Smooth muscle cell (in vitro differentiated cells): ENCODE results near the gene MSANTD3. TPM values are rescaled to one million over a fixed set of nuclear protein-coding genes. Genes with fewer than 3 reads are reported as not detected.
A peak's percentile ranks its signal among the peaks of the same experiment; 100 is the strongest.

ENCODE experiments used
- DNase-seq: peaks from one replicate; lab custom pipeline; 2025; ENCODE audit not compliant: unreplicated experiment; lab: John Stamatoyannopoulos, UW
- H2AFZ ChIP-seq: fragments of 200-600 bp; sonication (generic); 2 replicates; pipeline ENCODE4 v1.6.0; 2016; ENCODE audit warnings: antibody characterized with exemption, low read depth, mild to moderate bottlenecking
- H3F3A ChIP-seq: fragments of 200-600 bp; sonication (generic); 2 replicates; pipeline ENCODE4 v1.6.0; 2017; ENCODE audit warnings: antibody characterized with exemption, low read depth
- H3K27ac ChIP-seq: fragments of 200-600 bp; sonication (generic); 2 replicates; pipeline ENCODE4 v1.5.1; 2016; ENCODE audit warnings: low read depth, mild to moderate bottlenecking
- H3K27me3 ChIP-seq: fragments of 200-600 bp; sonication (generic); 2 replicates; pipeline ENCODE4 v1.6.1; 2016; ENCODE audit warnings: low read depth, mild to moderate bottlenecking
- H3K36me3 ChIP-seq: fragments of 200-600 bp; sonication (generic); 2 replicates; pipeline ENCODE4 v1.5.1; 2016; ENCODE audit warnings: low read depth
- H3K4me1 ChIP-seq: fragments of 200-600 bp; sonication (generic); 2 replicates; pipeline ENCODE4 v1.5.1; 2016; ENCODE audit warnings: low read depth
- H3K4me2 ChIP-seq: fragments of 200-600 bp; sonication (generic); 2 replicates; pipeline ENCODE4 v1.6.0; 2016; ENCODE audit warnings: mild to moderate bottlenecking
- H3K4me3 ChIP-seq: fragments of 200-600 bp; sonication (generic); 2 replicates; pipeline ENCODE4 v1.5.1; 2016; ENCODE audit warnings: mild to moderate bottlenecking
- H3K79me2 ChIP-seq: fragments of 200-600 bp; sonication (generic); 2 replicates; pipeline ENCODE4 v1.6.0; 2016; ENCODE audit warnings: low read depth, mild to moderate bottlenecking
- H3K9ac ChIP-seq: fragments of 200-600 bp; sonication (generic); 2 replicates; pipeline ENCODE4 v1.6.0; 2016; ENCODE audit warnings: low read depth
- H3K9me3 ChIP-seq: fragments of 200-600 bp; sonication (generic); replicated peaks from 2 replicates; pipeline ENCODE4 v1.5.1; 2016; ENCODE audit warnings: low read depth
- H4K20me1 ChIP-seq: fragments of 200-600 bp; sonication (generic); 2 replicates; pipeline ENCODE4 v1.6.0; 2016; ENCODE audit warnings: low read depth
- CTCF ChIP-seq: fragments of 200-600 bp; sonication (generic); IDR thresholded peaks from 2 replicates; pipeline ENCODE4 v1.5.1; 2017; ENCODE audit warnings: borderline replicate concordance, mild to moderate bottlenecking, antibody characterized with exemption; ENCODE audit not compliant: insufficient read depth, poor library complexity, severe bottlenecking
- WGBS: methylation state at CpG from one replicate; pipeline ENCODE4 v1.1.7; 2016; ENCODE audit warnings: low lambda C conversion rate; 5-methylcytosine and 5-hydroxymethylcytosine counted together
- polyA plus RNA-seq: library from polyadenylated mRNA; unstranded; fragments of >200 nt; fragmentation: Nextera tagmentation; extraction: Ambion mirVana; gene quantifications from 2 replicates; pipeline ENCODE4 v1.2.1, GENCODE V29; 2016
- total RNA-seq: library from RNA; depleted of rRNA; stranded (reverse); fragments of >200 nt; gene quantifications from 2 replicates; pipeline ENCODE4 v1.2.3, GENCODE V29; 2014

The MSANTD3 gene
- total and polyA plus RNA-seq, 2 experiments from 2014 or later, result 40.4 to 49.1 TPM

GRCh38 chr9:100443781-100444768, 17.1 kb downstream of the MSANTD3 start:
- H3K27me3 ChIP-seq, result no peaks in the 10 kb centered on the region
- TF ChIP-seq CTCF, result no peak
- no peak for DNase-seq
- peaks cover 97% of the 10 kb centered on the region for H4K20me1 ChIP-seq
- 53% methylated on average over 4 of the region's 4 CpGs for WGBS
- H3K4me1 ChIP-seq, result peaks cover 4% of the 10 kb centered on the region
- no peaks in the 10 kb centered on the region for H3F3A ChIP-seq
- H3K79me2 ChIP-seq, result peaks cover 84% of the 10 kb centered on the region
- H2AFZ ChIP-seq, result no peak overlapping the region
- peak overlapping the region; percentile 51 for H3K27ac ChIP-seq
- H3K9me3 ChIP-seq, result no peaks in the 10 kb centered on the region
- no peak overlapping the region for H3K9ac ChIP-seq
- H3K4me3 ChIP-seq, result no peak overlapping the region
- H3K36me3 ChIP-seq, result peaks cover 7% of the 10 kb centered on the region
- no peak overlapping the region for H3K4me2 ChIP-seq

GRCh38 chr9:100445161-100445902, 18.4 kb downstream of the MSANTD3 start:
- peaks cover 90% of the 10 kb centered on the region for H4K20me1 ChIP-seq

GRCh38 chr9:100445903-100446549, 19.1 kb downstream of the MSANTD3 start:
- TF ChIP-seq CTCF, result no peak
- WGBS, result 94% methylated on average over 5 of the region's 5 CpGs
- Histone ChIP-seq H4K20me1 (peaks cover 83% of the 10 kb centered on the region), H3K9ac (no peak overlapping the region), H3F3A (no peaks in the 10 kb centered on the region), H3K4me3 (no peak overlapping the region), H3K36me3 (peaks cover 9% of the 10 kb centered on the region), H3K4me1 (peaks cover 4% of the 10 kb centered on the region), H3K79me2 (peaks cover 69% of the 10 kb centered on the region), H2AFZ (no peak overlapping the region), H3K4me2 (no peak overlapping the region), H3K27ac (no peak overlapping the region), H3K27me3 (no peaks in the 10 kb centered on the region), H3K9me3 (no peaks in the 10 kb centered on the region)
- DNase-seq, result no peak

More at GRCh38 chr9:100445161-100445902, 18.4 kb downstream of the MSANTD3 start:
- Histone ChIP-seq H3K27ac (no peak overlapping the region), H3K79me2 (peaks cover 72% of the 10 kb centered on the region), H3K4me3 (no peak overlapping the region), H3K4me1 (peaks cover 4% of the 10 kb centered on the region), H3K27me3 (no peaks in the 10 kb centered on the region), H3K36me3 (peaks cover 7% of the 10 kb centered on the region), H3K9ac (no peak overlapping the region), H2AFZ (no peak overlapping the region), H3F3A (no peaks in the 10 kb centered on the region), H3K4me2 (no peak overlapping the region), H3K9me3 (no peaks in the 10 kb centered on the region)
- WGBS, result 93% methylated on average over 1 of the region's 1 CpG
- no peak for DNase-seq
- TF ChIP-seq CTCF, result no peak
